HepG2 (cell line): ENCODE data around the gene TBC1D21. TPM values are rescaled to one million over a fixed set of nuclear protein-coding genes. Genes with fewer than 3 reads are reported as not detected.

Experiments
- ATAC-seq: fragments of 200-7000 bp; cut with Tn5 transposase; 3 replicates; pipeline ENCODE4 v1.9.1; 2020; ENCODE audit warnings: mild to moderate bottlenecking, moderate library complexity
- BruUV-seq: library from RNA; stranded (reverse); fragments of 400-500 nt; replicated peaks from 2 replicates; lab custom pipeline; 2021; lab: Mats Ljungman, UMichigan
- CTCF ChIA-PET: fragments of 300-600 bp; formaldehyde crosslinking; extraction: SDS; loops from one replicate; lab custom pipeline; 2021; ENCODE audit warnings: low total read pairs, inconsistent platforms, low intra/inter-chr PET ratio; lab: Yijun Ruan, JAX
- POLR2A ChIA-PET: fragments of 350-600 bp; sonication (Branson Sonifier 250); formaldehyde crosslinking; loops from one replicate; lab custom pipeline; 2020; ENCODE audit warnings: antibody characterized with exemption, inconsistent platforms; lab: Yijun Ruan, JAX
- DNase-seq: peaks from one replicate; pipeline ENCODE4 v3.0.0-alpha.2; 2015; ENCODE audit warnings: low spot score
- FAIRE-seq: peaks from 3 replicates; lab custom pipeline; 2011; peaks lifted over from hg19 to GRCh38; lab: Jason Lieb, UNC
- H2AFZ ChIP-seq: one replicate; pipeline ENCODE4 v1.6.1; 2011; ENCODE audit warnings: low read length, inconsistent platforms
- H3K27ac ChIP-seq: fragments of 300-600 bp; 3 replicates; pipeline ENCODE4 v1.8.0; 2011; ENCODE audit warnings: mixed run types, mild to moderate bottlenecking, mixed read lengths, low read length, inconsistent platforms; ENCODE audit not compliant: insufficient read depth; ENCODE audit errors: extremely low read length
- H3K27me3 ChIP-seq, 2 experiments: fragments of 200-600 bp in 1 of 2; 2 replicates in 1 of 2; 3 replicates in 1 of 2; pipeline versions ENCODE4 v1.6.0 to v1.8.0; 2011; ENCODE audit warnings: low read length in 2 of 2, mild to moderate bottlenecking in 2 of 2, moderate library complexity in 2 of 2, inconsistent platforms in 1 of 2; ENCODE audit not compliant: insufficient read depth in 2 of 2, control insufficient read depth in 1 of 2
- H3K36me3 ChIP-seq, 2 experiments: fragments of 200-600 bp in 1 of 2; replicated peaks in 1 of 2; 2 replicates in 1 of 2; 3 replicates in 1 of 2; pipeline versions ENCODE4 v1.5.1 to v1.8.0; 2011; ENCODE audit warnings: low read length in 2 of 2, inconsistent platforms in 1 of 2; ENCODE audit not compliant: insufficient read depth in 2 of 2, control insufficient read depth in 1 of 2
- H3K4me1 ChIP-seq: 2 replicates; pipeline ENCODE4 v1.5.1; 2012; ENCODE audit warnings: low read length, inconsistent platforms; ENCODE audit not compliant: insufficient read depth
- H3K4me2 ChIP-seq: 2 replicates; pipeline ENCODE4 v1.6.0; 2011; ENCODE audit warnings: low read depth, low read length, inconsistent platforms
- H3K4me3 ChIP-seq, 3 experiments: fragments of 200-600 bp in 1 of 3; sonication (generic), shearing (Covaris generic) in 1 of 3; replicated peaks in 1 of 3; 2 replicates each; pipeline ENCODE4 v1.5.1; 2011 to 2016; ENCODE audit warnings: low read length in 3 of 3, inconsistent platforms in 2 of 3, low read depth in 2 of 3, mild to moderate bottlenecking in 2 of 3, control low read depth in 1 of 3, mixed read lengths in 1 of 3; ENCODE audit not compliant: insufficient read depth in 1 of 3
- H3K79me2 ChIP-seq: one replicate; pipeline ENCODE4 v1.6.1; 2011; ENCODE audit warnings: low read length, inconsistent platforms; ENCODE audit not compliant: insufficient read depth
- H3K9ac ChIP-seq: 2 replicates; pipeline ENCODE4 v1.6.0; 2011; ENCODE audit warnings: mild to moderate bottlenecking, low read depth, low read length, inconsistent platforms; ENCODE audit not compliant: insufficient read depth
- H3K9me3 ChIP-seq: 2 replicates; pipeline ENCODE4 v1.5.1; 2012; ENCODE audit warnings: mild to moderate bottlenecking, low read length
- H4K20me1 ChIP-seq: 2 replicates; pipeline ENCODE4 v1.6.0; 2011; ENCODE audit warnings: inconsistent platforms, mild to moderate bottlenecking, low read length, moderate library complexity; ENCODE audit not compliant: insufficient read depth
- IRX3 ChIP-seq: sonication (generic); formaldehyde crosslinking; IDR thresholded peaks from 2 replicates; pipeline ENCODE4 v1.8.1; 2023; ENCODE audit warnings: mild to moderate bottlenecking, low read depth, missing genetic modification reagents, borderline replicate concordance
- TGIF2 ChIP-seq: IDR thresholded peaks from 2 replicates; pipeline ENCODE4 v1.6.1; 2016; ENCODE audit warnings: control low read depth, missing compliant biosample characterization
- TP53 ChIP-seq: sonication (generic); formaldehyde crosslinking; conservative IDR thresholded peaks from 2 replicates; pipeline ENCODE4 v1.4.0; 2020; ENCODE audit warnings: missing genetic modification reagents
- ZFP41 ChIP-seq: sonication (generic); formaldehyde crosslinking; IDR thresholded peaks from 2 replicates; pipeline ENCODE4 v1.4.0; 2020; ENCODE audit warnings: mild to moderate bottlenecking, missing genetic modification reagents, borderline replicate concordance
- ZNF232 ChIP-seq: sonication (generic); formaldehyde crosslinking; IDR thresholded peaks from 2 replicates; pipeline ENCODE4 v1.4.0; 2020; ENCODE audit warnings: missing genetic modification reagents, borderline replicate concordance
- ZNF276 ChIP-seq: sonication (generic); formaldehyde crosslinking; IDR thresholded peaks from 2 replicates; pipeline ENCODE4 v1.4.0; 2020; ENCODE audit warnings: mild to moderate bottlenecking, low read depth, missing genetic modification reagents
- ZNF792 ChIP-seq: IDR thresholded peaks from 2 replicates; pipeline ENCODE4 v1.6.1; 2016
- WGBS: methylation state at CpG from one replicate; pipeline ENCODE4 v1.1.6; 2017; ENCODE audit warnings: low lambda C conversion rate; 5-methylcytosine and 5-hydroxymethylcytosine counted together
- in situ Hi-C: cut with HindIII; loops from 2 replicates; pipeline ENCODE4 v1.10.0; 2017; ENCODE audit warnings: low pct_unique_long_range_greater_than_20kb; ENCODE audit not compliant: extremely low pct_ligation_motif_present
- intact Hi-C: fragments of 100-400 bp; cut with micrococcal nuclease; formaldehyde crosslinking; loops from one replicate; pipeline ENCODE4 v1.10.0; 2022; ENCODE audit not compliant: unreplicated experiment
- polyA plus RNA-seq, 8 experiments: library from polyadenylated mRNA; depleted of rRNA in 3 of 8; stranded (reverse) in 7 of 8; unstranded in 1 of 8; fragments of >200 nt; fragmentation: Illumina TruSeq in 4 of 8; extraction: Trizol in 4 of 8; gene quantifications; 2 replicates each; pipeline versions ENCODE4 v1.2.1 to v1.2.3, GENCODE V29; 2011 to 2016; ENCODE audit warnings: low read depth in 4 of 8, missing spikeins in 1 of 8, mixed read lengths in 1 of 8; ENCODE audit not compliant: insufficient read depth in 1 of 8
- total RNA-seq, 5 experiments: library from RNA; depleted of rRNA; stranded (reverse); fragments of >200 nt; fragmentation: Illumina TruSeq; extraction: Trizol; gene quantifications; 2 replicates each; pipeline ENCODE4 v1.2.3, GENCODE V29; 2016; ENCODE audit warnings: low read depth in 1 of 5

TBC1D21 gene
- total and polyA plus RNA-seq, 2 of the 13 experiments (the other 11 are each of a cell fraction or from before 2014, with no cell fraction given), result not detected

GRCh38 chr15:73923488-73924164 lies 50.3 kb downstream of the TBC1D21 start:
- no TSS peak for BruUV-seq

More at GRCh38 chr15:73923488-73924164, 50.3 kb downstream of the TBC1D21 start:
- H3K36me3 ChIP-seq, result no peaks in the 10 kb centered on the region
- H3K4me1 ChIP-seq, result peaks cover 6% of the 10 kb centered on the region; the same call in 1 of the 2 replicates
- H2AFZ ChIP-seq, result no peak overlapping the region
- H3K4me2 ChIP-seq, result no peak overlapping the region
- no peak for DNase-seq
- POLR2A ChIA-PET, result no interaction called here
- TF ChIP-seq ZNF792 (CRISPR knock-in tag) (no peak), ZNF232 (no peak), ZFP41 (CRISPR knock-in tag) (no peak), TGIF2 (CRISPR knock-in tag) (no peak), IRX3 (CRISPR knock-in tag) (no peak), TP53 (CRISPR knock-in tag) (no peak), ZNF276 (no peak)
- TF ChIP-seq, all 625 proteins: peak for 0
- Histone ChIP-seq H3K4me3 (no peak overlapping the region), H3K27ac (no peak overlapping the region), H3K79me2 (no peaks in the 10 kb centered on the region), H4K20me1 (no peaks in the 10 kb centered on the region), H3K9me3 (no peaks in the 10 kb centered on the region), H3K27me3 (peaks cover 3 to 49% of the 10 kb centered on the region in 2 experiments; a peak in 3 of 5 replicates), H3K9ac (no peak overlapping the region)
- no peak for FAIRE-seq
- in situ Hi-C loops, result no loop called here
- intact Hi-C loops, result no loop called here
- CTCF ChIA-PET, result no interaction called here
- no peak for ATAC-seq
- WGBS, result no CpG with 5 or more reads among the region's 6 CpGs
